Stomach (tissue), 9 donors: ENCODE data around the gene TNF. TPM values are rescaled to one million over a fixed set of nuclear protein-coding genes. Genes with fewer than 3 reads are reported as not detected.
A peak's percentile ranks its signal among the peaks of the same experiment; 100 is the strongest.

Experiments used
- DNase-seq, 2 donors: peaks; one replicate each; pipeline versions ENCODE4 v3.0.0 to v3.0.0-alpha.2; 2013 to 2019
- H3K27ac ChIP-seq, 5 donors: fragments of 200-600 bp in 4 of 5; sonication (generic) in 4 of 5; one replicate each; pipeline ENCODE4 v1.5.1; 2013 to 2019; ENCODE audit warnings: mild to moderate bottlenecking in 1 of 5, moderate library complexity in 1 of 5
- H3K27me3 ChIP-seq, 3 donors: fragments of 200-600 bp; sonication (generic); one replicate each; pipeline ENCODE4 v1.5.1; 2017 to 2019; ENCODE audit warnings: mixed run types in 1 of 3
- H3K36me3 ChIP-seq, 4 donors: fragments of 200-600 bp; sonication (generic); 1 replicate in 3 of 4; 2 replicates in 1 of 4; pipeline ENCODE4 v1.5.1; 2016 to 2019
- H3K4me1 ChIP-seq, 4 donors: fragments of 200-600 bp; sonication (generic); one replicate each; pipeline ENCODE4 v1.5.1; 2016 to 2019
- H3K4me3 ChIP-seq, 4 donors: fragments of 200-600 bp; sonication (generic) in 3 of 4; one replicate each; pipeline ENCODE4 v1.5.1; 2016 to 2019; ENCODE audit warnings: mild to moderate bottlenecking in 1 of 4
- H3K9me3 ChIP-seq, 4 donors: fragments of 200-600 bp; sonication (generic); one replicate each; pipeline ENCODE4 v1.5.1; 2016 to 2019
- CTCF ChIP-seq, 7 experiments: fragments of 450-650 bp in 4 of 7; fragments of 200-600 bp in 3 of 7; sonication (generic) in 3 of 7; IDR thresholded peaks; one replicate each; pipeline ENCODE4 v1.5.1; 2016 to 2019; ENCODE audit warnings: antibody characterized with exemption in 7 of 7, control low read depth in 2 of 7, mild to moderate bottlenecking in 1 of 7
- EP300 ChIP-seq: sonication (generic); formaldehyde crosslinking; IDR thresholded peaks from one replicate; pipeline ENCODE4 v1.6.1; 2017; ENCODE audit warnings: antibody characterized with exemption
- POLR2A ChIP-seq, 4 donors: fragments of 450-650 bp; IDR thresholded peaks; one replicate each; pipeline ENCODE4 v1.6.1; 2016; ENCODE audit warnings: antibody characterized with exemption in 4 of 4, control low read depth in 2 of 4, mild to moderate bottlenecking in 1 of 4, moderate library complexity in 1 of 4
- POLR2AphosphoS5 ChIP-seq, 3 donors: sonication (generic); formaldehyde crosslinking; IDR thresholded peaks; one replicate each; pipeline ENCODE4 v1.6.1; 2016; ENCODE audit warnings: antibody characterized with exemption in 3 of 3
- WGBS, 5 donors: extraction: QIAGEN DNeasy Blood & Tissue Kit in 3 of 5; methylation state at CpG; one replicate each; pipeline versions ENCODE4 v1.1.5 to v1.1.7; 2013 to 2018; 5-methylcytosine and 5-hydroxymethylcytosine counted together
- intact Hi-C: fragments of 100-400 bp; cut with DNase I; formaldehyde crosslinking; loops from one replicate; pipeline ENCODE4 v1.15.1; 2023; ENCODE audit warnings: low total_unique reads
- polyA plus RNA-seq, 3 donors: library from polyadenylated mRNA; stranded (reverse); fragments of 200-250 nt; gene quantifications; one replicate each; pipeline ENCODE4 v1.2.3, GENCODE V29; 2013
- total RNA-seq, 5 donors: library from RNA; depleted of rRNA; stranded (reverse); fragments of >200 nt; gene quantifications; one replicate each; pipeline versions ENCODE4 v1.1.0 to v1.2.3, GENCODE V29; 2014 to 2016
- donor health status: healthy with polysubstance abuse.
- donor health status: Bipolar disorder and iron deficiency.
- donor health status: healthy.

The TNF gene
- total and polyA plus RNA-seq, 8 donors = 0.28 to 0.58 (median 0.31) TPM; not detected in 5

- H3K27me3 ChIP-seq = peaks cover 0 to 16% (median 0%) of the 10 kb centered on the region in 3 donors
- H3K4me1 ChIP-seq = peaks cover 0 to 10% (median 2%) of the 10 kb centered on the region in 4 donors
- TF ChIP-seq EP300 = no peak
- no peak for TF ChIP-seq POLR2A (IDR thresholded peaks at IDR 0.05)
- no peak for TF ChIP-seq CTCF (IDR thresholded peaks at IDR 0.05)
- no peak for TF ChIP-seq POLR2AphosphoS5 (IDR thresholded peaks at IDR 0.05)
- DNase-seq = peak in 1 of 2 donors; percentile 43
- no peaks in the 10 kb centered on the region for H3K9me3 ChIP-seq
- WGBS, 5 donors = 72 to 80% (median 76%) methylated on average over 23 to 27 of the region's 27 CpGs
- H3K36me3 ChIP-seq = no peaks in the 10 kb centered on the region
- peak within 1 kb of the TSS in 4 of 5 donors; percentile 17 to 62 (median 54) for H3K27ac ChIP-seq
- peak within 1 kb of the TSS in 2 of 4 donors; percentile 6 to 21 for H3K4me3 ChIP-seq
- intact Hi-C loops = no loop called here
These were observed 3.1 kb upstream of the TNF start, which contains the start of gene LTA for GRCh38 chr6:31572041-31572911. LTA (plus strand) TSS chr6:31572289; CDS start chr6:31572743, 454 bp downstream.

DNA sequence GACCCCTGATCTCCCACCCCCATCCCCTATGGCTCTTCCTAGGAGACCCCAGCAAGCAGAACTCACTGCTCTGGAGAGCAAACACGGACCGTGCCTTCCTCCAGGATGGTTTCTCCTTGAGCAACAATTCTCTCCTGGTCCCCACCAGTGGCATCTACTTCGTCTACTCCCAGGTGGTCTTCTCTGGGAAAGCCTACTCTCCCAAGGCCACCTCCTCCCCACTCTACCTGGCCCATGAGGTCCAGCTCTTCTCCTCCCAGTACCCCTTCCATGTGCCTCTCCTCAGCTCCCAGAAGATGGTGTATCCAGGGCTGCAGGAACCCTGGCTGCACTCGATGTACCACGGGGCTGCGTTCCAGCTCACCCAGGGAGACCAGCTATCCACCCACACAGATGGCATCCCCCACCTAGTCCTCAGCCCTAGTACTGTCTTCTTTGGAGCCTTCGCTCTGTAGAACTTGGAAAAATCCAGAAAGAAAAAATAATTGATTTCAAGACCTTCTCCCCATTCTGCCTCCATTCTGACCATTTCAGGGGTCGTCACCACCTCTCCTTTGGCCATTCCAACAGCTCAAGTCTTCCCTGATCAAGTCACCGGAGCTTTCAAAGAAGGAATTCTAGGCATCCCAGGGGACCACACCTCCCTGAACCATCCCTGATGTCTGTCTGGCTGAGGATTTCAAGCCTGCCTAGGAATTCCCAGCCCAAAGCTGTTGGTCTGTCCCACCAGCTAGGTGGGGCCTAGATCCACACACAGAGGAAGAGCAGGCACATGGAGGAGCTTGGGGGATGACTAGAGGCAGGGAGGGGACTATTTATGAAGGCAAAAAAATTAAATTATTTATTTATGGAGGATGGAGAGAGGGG, 1.9 kb upstream of the TNF start:
- no peaks in the 10 kb centered on the region for H3K9me3 ChIP-seq
- no peak for DNase-seq
- H3K4me3 ChIP-seq = no peak overlapping the region
- TF ChIP-seq POLR2A (IDR thresholded peaks at IDR 0.05) (no peak), CTCF (IDR thresholded peaks at IDR 0.05) (no peak), POLR2AphosphoS5 (IDR thresholded peaks at IDR 0.05) (no peak), EP300 (no peak)
- H3K4me1 ChIP-seq = peaks cover 0 to 18% (median 2%) of the 10 kb centered on the region in 4 donors
- H3K27ac ChIP-seq = no peak overlapping the region
- 80 to 93% (median 83%) methylated on average over 9 of the region's 9 CpGs for WGBS, 5 donors
- no peaks in the 10 kb centered on the region for H3K36me3 ChIP-seq
- intact Hi-C loops = no loop called here
- H3K27me3 ChIP-seq = peaks cover 0 to 8% (median 0%) of the 10 kb centered on the region in 3 donors

DNA sequence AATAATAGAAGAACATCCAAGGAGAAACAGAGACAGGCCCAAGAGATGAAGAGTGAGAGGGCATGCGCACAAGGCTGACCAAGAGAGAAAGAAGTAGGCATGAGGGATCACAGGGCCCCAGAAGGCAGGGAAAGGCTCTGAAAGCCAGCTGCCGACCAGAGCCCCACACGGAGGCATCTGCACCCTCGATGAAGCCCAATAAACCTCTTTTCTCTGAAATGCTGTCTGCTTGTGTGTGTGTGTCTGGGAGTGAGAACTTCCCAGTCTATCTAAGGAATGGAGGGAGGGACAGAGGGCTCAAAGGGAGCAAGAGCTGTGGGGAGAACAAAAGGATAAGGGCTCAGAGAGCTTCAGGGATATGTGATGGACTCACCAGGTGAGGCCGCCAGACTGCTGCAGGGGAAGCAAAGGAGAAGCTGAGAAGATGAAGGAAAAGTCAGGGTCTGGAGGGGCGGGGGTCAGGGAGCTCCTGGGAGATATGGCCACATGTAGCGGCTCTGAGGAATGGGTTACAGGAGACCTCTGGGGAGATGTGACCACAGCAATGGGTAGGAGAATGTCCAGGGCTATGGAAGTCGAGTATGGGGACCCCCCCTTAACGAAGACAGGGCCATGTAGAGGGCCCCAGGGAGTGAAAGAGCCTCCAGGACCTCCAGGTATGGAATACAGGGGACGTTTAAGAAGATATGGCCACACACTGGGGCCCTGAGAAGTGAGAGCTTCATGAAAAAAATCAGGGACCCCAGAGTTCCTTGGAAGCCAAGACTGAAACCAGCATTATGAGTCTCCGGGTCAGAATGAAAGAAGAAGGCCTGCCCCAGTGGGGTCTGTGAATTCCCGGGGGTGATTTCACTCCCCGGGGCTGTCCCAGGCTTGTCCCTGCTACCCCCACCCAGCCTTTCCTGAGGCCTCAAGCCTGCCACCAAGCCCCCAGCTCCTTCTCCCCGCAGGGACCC, 981 bp upstream of the TNF start:
- H3K36me3 ChIP-seq = no peaks in the 10 kb centered on the region
- intact Hi-C loops = no loop called here
- no peak overlapping the region for H3K4me3 ChIP-seq
- H3K4me1 ChIP-seq = peaks cover 0 to 18% (median under 1%) of the 10 kb centered on the region in 4 donors
- peak overlapping the region in 2 of 5 donors; percentile 56 to 76 for H3K27ac ChIP-seq
- H3K9me3 ChIP-seq = no peaks in the 10 kb centered on the region
- 69 to 84% (median 75%) methylated on average over 14 of the region's 14 CpGs for WGBS, 5 donors
- no peak for TF ChIP-seq POLR2AphosphoS5 (IDR thresholded peaks at IDR 0.05)
- TF ChIP-seq EP300 = no peak
- TF ChIP-seq CTCF (IDR thresholded peaks at IDR 0.05) = no peak
- TF ChIP-seq POLR2A (IDR thresholded peaks at IDR 0.05) = no peak
- DNase-seq = no peak
- peaks cover 0 to 8% (median 0%) of the 10 kb centered on the region in 3 donors for H3K27me3 ChIP-seq
